ENCODE results near the gene PRDX3. TPM values are rescaled to one million over a fixed set of nuclear protein-coding genes. Genes with fewer than 3 reads are reported as not detected.

PRDX3 gene
- total and polyA plus RNA-seq, 11 donors, result 130 to 385 (median 257) TPM

GRCh38 chr10:119166564-119166963, 12.0 kb downstream of the PRDX3 start:
- Histone ChIP-seq H3K4me3 (peak overlapping the region in 2 of 12 donors; percentile 89 to 92), H3K4me1 (peaks cover 0 to 27% (median 15%) of the 10 kb centered on the region in 12 donors), H3K36me3 (peaks cover 1 to 66% (median 49%) of the 10 kb centered on the region in 9 donors), H3K9me3 (no peaks in the 10 kb centered on the region), H3K27ac (peak overlapping the region in 7 of 12 donors; percentile 86 to 98 (median 94)), H3K27me3 (no peaks in the 10 kb centered on the region)
- TF ChIP-seq POLR2A (IDR thresholded peaks at IDR 0.05), result no peak
- TF ChIP-seq CTCF (IDR thresholded peaks at IDR 0.05), result no peak
- 66 to 80% (median 72%) methylated on average over 8 of the region's 8 CpGs for WGBS, 4 donors
- intact Hi-C loops (cut with DNase I), result loop anchor here in 1 of 10 donors (10.0 kb wide), 1 partner anchor 728 kb away; the partner anchor contains the start of gene SEC23IP
- ATAC-seq, result no peak
- no peak for DNase-seq

GRCh38 chr10:119166118-119166500, 12.5 kb downstream of the PRDX3 start:
- ATAC-seq, result peak in 1 of 4 donors; percentile 4
- no peaks in the 10 kb centered on the region for H3K27me3 ChIP-seq
- peak overlapping the region; percentile 78 to 98 (median 94) for H3K27ac ChIP-seq
- WGBS, 4 donors, result 68 to 72% (median 71%) methylated on average over 7 of the region's 7 CpGs
- intact Hi-C loops (cut with DNase I), result loop anchor here in 1 of 10 donors (10.0 kb wide), 1 partner anchor 729 kb away; the partner anchor contains the start of gene SEC23IP
- peaks cover 0 to 63% (median 47%) of the 10 kb centered on the region in 9 donors for H3K36me3 ChIP-seq
- no peak for DNase-seq
- peak overlapping the region; percentile 61 to 92 (median 77) for H3K4me3 ChIP-seq
- TF ChIP-seq POLR2A (IDR thresholded peaks at IDR 0.05) (no peak), CTCF (IDR thresholded peaks at IDR 0.05) (no peak)
- peaks cover 0 to 28% (median 15%) of the 10 kb centered on the region in 12 donors for H3K4me1 ChIP-seq
- no peaks in the 10 kb centered on the region for H3K9me3 ChIP-seq

GRCh38 chr10:119165171-119166117, 13.2 kb downstream of the PRDX3 start, which contains the start of gene SFXN4:
SFXN4 (minus strand) TSS chr10:119165714; CDS start chr10:119165647, 67 bp downstream.
- Histone ChIP-seq H3K27me3 (no peaks in the 10 kb centered on the region), H3K9me3 (no peaks in the 10 kb centered on the region), H3K4me3 (peak within 1 kb of the TSS; percentile 61 to 92 (median 77)), H3K36me3 (peaks cover 0 to 63% (median 47%) of the 10 kb centered on the region in 9 donors), H3K4me1 (peaks cover 0 to 28% (median 15%) of the 10 kb centered on the region in 12 donors), H3K27ac (peak within 1 kb of the TSS; percentile 78 to 98 (median 94))
- ATAC-seq (peak; percentile 83 to 97 (median 94)), DNase-seq (peak; percentile 87 to 91 (median 88))
- intact Hi-C loops (cut with DNase I), result loop anchor here in 2 of 10 donors (1.0 to 10.0 kb wide), 2 partner anchors 85 to 729 kb away; partner anchors contain the start of genes EIF3A (in 1 of the 2) and SEC23IP (in 1 of the 2)
- WGBS, 4 donors, result 0 to 1% (median 1%) methylated on average over 30 to 90 of the region's 90 CpGs
- TF ChIP-seq POLR2A (IDR thresholded peaks at IDR 0.05) (peak in 1 of 2 donors; percentile 67), CTCF (IDR thresholded peaks at IDR 0.05) (peak in 5 of 12 donors; percentile 11 to 37 (median 17))
